ENCODE results near the gene RAD23B.

The RAD23B gene

GRCh38 chr9:107378006-107378405 is 94.9 kb downstream of the RAD23B start:
- no peak for DNase-seq (ENCODE audit: low read depth)

All from stimulated activated CD4-positive, alpha-beta T cell treated with anti-CD3 and anti-CD28 coated beads, Interleukin-2, amount 100 ng/mL, for 4 hours (primary cell).